ENCODE measurements around the gene RAI2. TPM values are rescaled to one million over a fixed set of nuclear protein-coding genes. Genes with fewer than 3 reads are reported as not detected.

RAI2 gene
- total RNA-seq, 1 experiment from 2014 or later, result not detected

GRCh38 chrX:17830211-17830610, 30.9 kb downstream of the RAI2 start:
- no peak for DNase-seq (ENCODE audit: extremely low read depth, low read depth)

GRCh38 chrX:17829566-17829965, 31.5 kb downstream of the RAI2 start:
- no peak for DNase-seq (ENCODE audit: extremely low read depth, low read depth)

GRCh38 chrX:17828171-17828570, 32.9 kb downstream of the RAI2 start:
- DNase-seq (ENCODE audit: extremely low read depth, low read depth), result no peak

- DNase-seq (ENCODE audit: extremely low read depth, low read depth), result no peak
Observed at GRCh38 chrX:17826609-17827496, 34.2 kb downstream of the RAI2 start.

- DNase-seq (ENCODE audit: extremely low read depth, low read depth), result no peak
Observed at GRCh38 chrX:17824980-17825379, 36.1 kb downstream of the RAI2 start.

GRCh38 chrX:17822351-17822750, 38.7 kb downstream of the RAI2 start:
- DNase-seq (ENCODE audit: extremely low read depth, low read depth), result no peak

GRCh38 chrX:17820100-17820499, 41.0 kb downstream of the RAI2 start:
- DNase-seq (ENCODE audit: extremely low read depth, low read depth), result no peak

GRCh38 chrX:17818726-17819125, 42.4 kb downstream of the RAI2 start:
- DNase-seq (ENCODE audit: extremely low read depth, low read depth), result no peak

- no peak for DNase-seq (ENCODE audit: extremely low read depth, low read depth)
Observed at GRCh38 chrX:17817251-17817650, 43.8 kb downstream of the RAI2 start.

DNA sequence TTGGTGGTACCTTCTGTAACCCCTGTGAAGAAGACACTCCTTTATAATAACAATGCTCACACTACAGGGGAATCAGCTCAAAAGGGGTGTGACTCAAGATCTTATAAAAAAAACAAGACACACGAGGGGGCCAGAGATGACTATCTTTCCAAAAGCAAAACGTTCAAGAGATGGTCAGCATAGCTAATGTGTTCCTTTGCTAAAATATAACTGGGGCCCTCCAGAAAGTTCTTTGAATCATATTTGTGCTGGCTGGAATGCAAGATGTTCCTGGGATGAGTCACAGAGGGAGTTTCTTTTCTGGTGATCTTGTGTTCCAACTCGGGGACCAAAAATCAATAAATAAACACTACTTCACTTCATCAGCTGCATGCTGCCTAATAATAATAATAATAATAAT, 46.5 kb downstream of the RAI2 start:
- no peak for DNase-seq (ENCODE audit: extremely low read depth, low read depth)

GRCh38 chrX:17814059-17814458, 47.0 kb downstream of the RAI2 start:
- DNase-seq (ENCODE audit: extremely low read depth, low read depth), result no peak

- DNase-seq (ENCODE audit: extremely low read depth, low read depth), result no peak
Observed at GRCh38 chrX:17813277-17813676, 47.8 kb downstream of the RAI2 start.

GRCh38 chrX:17812763-17813162, 48.3 kb downstream of the RAI2 start:
- DNase-seq (ENCODE audit: extremely low read depth, low read depth), result no peak

GRCh38 chrX:17809984-17810383, 51.1 kb downstream of the RAI2 start:
- DNase-seq (ENCODE audit: extremely low read depth, low read depth), result no peak

DNA sequence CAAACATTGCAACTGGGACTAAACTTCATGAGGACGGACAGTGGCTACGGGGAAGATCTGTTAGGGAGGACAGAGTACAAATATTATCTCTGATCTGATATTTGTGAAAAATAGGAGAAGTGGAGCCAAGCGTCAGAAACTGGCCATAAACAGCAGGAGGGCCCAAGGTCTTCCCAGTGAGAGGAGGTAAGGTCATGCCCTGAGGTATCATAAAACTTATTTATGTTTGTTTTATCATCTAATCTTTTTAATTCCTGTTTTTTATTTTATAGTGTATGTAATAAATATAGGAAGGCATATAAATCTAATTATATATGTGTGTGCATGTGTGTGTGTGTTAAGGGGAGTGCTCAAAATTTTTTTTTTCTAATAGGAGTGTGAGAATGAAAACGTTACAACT, 51.8 kb downstream of the RAI2 start:
- no peak for DNase-seq (ENCODE audit: extremely low read depth, low read depth)

GRCh38 chrX:17805120-17805519, 56.0 kb downstream of the RAI2 start:
- DNase-seq (ENCODE audit: extremely low read depth, low read depth), result no peak

GRCh38 chrX:17803449-17803848, 57.6 kb downstream of the RAI2 start:
- DNase-seq (ENCODE audit: extremely low read depth, low read depth), result no peak

DNA sequence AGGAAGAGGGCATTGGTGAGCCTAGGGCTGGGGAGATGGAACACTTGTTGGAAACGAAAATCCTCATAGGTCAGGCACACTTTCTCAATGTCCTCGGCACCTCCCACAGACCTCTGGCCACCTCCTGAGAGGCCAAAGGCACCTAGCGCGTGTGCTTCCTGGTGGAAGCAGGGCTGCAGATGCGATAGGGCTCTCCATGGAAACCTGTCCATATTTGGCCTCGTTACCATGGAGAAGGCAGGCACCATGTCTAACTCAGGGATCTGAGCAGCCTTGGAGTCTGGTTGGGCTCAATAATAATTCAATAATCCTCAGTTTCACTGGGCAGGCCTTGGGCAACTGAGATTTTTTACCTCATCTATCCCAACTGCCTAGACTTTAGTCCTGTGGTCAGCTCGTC, 58.3 kb downstream of the RAI2 start:
- no peak for DNase-seq (ENCODE audit: extremely low read depth, low read depth)

GRCh38 chrX:17801431-17801830, 59.7 kb downstream of the RAI2 start:
- no peak for DNase-seq (ENCODE audit: extremely low read depth, low read depth)

DNA sequence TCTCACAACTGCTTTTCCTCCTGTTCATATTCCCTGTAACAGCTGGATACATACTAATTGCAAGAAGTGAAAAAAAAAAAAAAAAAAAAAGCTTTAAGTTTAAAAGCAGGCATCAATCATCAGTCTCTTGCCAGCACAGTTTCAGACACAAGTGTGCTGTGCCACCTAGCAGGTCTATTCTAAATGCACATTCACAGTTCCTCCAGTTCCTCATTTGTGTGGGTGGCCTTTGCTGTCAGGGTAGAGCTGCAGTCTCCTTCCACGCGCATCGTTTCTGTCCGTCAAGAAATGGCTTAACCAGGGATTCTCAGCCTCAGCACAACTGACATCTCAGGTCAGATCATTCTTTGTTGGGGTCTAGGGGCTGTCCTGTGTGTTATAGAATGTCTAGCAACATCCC, 62.2 kb downstream of the RAI2 start:
- DNase-seq (ENCODE audit: extremely low read depth, low read depth), result no peak

DNA sequence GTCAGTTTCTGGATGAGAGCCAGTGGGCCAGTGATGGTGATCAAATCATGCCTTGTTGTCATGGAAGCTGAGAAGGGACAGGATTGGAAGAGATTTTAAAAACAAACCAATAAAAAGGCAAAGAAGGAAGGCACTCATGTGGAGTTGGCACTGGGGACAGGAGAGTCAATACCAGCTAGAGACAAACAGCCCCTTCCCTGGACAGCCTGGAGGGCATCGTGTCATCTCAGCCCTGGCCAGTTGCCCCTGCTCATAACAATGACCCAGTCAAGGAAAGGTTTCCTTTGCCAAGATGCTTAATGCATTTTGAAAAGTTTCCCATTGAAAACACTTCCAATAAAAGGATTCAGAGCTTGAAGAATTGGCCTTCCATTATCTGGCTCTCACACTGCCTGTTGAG, 68.3 kb downstream of the RAI2 start:
- DNase-seq (ENCODE audit: extremely low read depth, low read depth), result no peak

- no peak for DNase-seq (ENCODE audit: extremely low read depth, low read depth)
Observed at GRCh38 chrX:17788956-17789562, 72.0 kb downstream of the RAI2 start.

All from NCI-H460 (cell line).